Natural killer cell (primary cell): ENCODE measurements around the gene PSD. TPM values are rescaled to one million over a fixed set of nuclear protein-coding genes. Genes with fewer than 3 reads are reported as not detected.

ENCODE experiments used
- ATAC-seq, 3 donors: fragments of 150-1000 bp in 2 of 3; fragments of 200-7000 bp in 1 of 3; cut with Tn5 transposase; 1 replicate in 1 of 3; 2 replicates in 2 of 3; pipeline ENCODE4 v1.10.0; 2021; ENCODE audit warnings: mild to moderate bottlenecking in 2 of 3, moderate library complexity in 2 of 3
- DNase-seq, 2 donors: peaks; one replicate each; pipeline versions ENCODE4 v3.0.0 to v3.0.0-alpha.2; 2013 to 2021; ENCODE audit warnings: mixed read lengths in 1 of 2
- H3K27ac ChIP-seq: one replicate; pipeline ENCODE4 v1.5.1; 2013; ENCODE audit warnings: mild to moderate bottlenecking, low read length
- H3K27me3 ChIP-seq: one replicate; pipeline ENCODE4 v1.6.1; 2013; ENCODE audit warnings: low read length; ENCODE audit not compliant: control insufficient read depth, insufficient read depth
- H3K36me3 ChIP-seq: one replicate; pipeline ENCODE4 v1.6.1; 2013; ENCODE audit warnings: low read length; ENCODE audit not compliant: control insufficient read depth, insufficient read depth
- H3K4me1 ChIP-seq: one replicate; pipeline ENCODE4 v1.6.1; 2013; ENCODE audit warnings: low read length; ENCODE audit not compliant: control insufficient read depth, insufficient read depth
- H3K4me3 ChIP-seq: one replicate; pipeline ENCODE4 v1.5.1; 2013; ENCODE audit warnings: low read length
- H3K9me3 ChIP-seq: one replicate; pipeline ENCODE4 v1.6.1; 2013; ENCODE audit warnings: low read length; ENCODE audit not compliant: control insufficient read depth, insufficient read depth
- H3K27ac Mint-ChIP-seq, 2 donors: one replicate each; pipeline ENCODE4 v1.8.0; 2022; ENCODE audit warnings: mild to moderate bottlenecking in 2 of 2, mixed read lengths in 2 of 2, moderate library complexity in 1 of 2
- H3K27me3 Mint-ChIP-seq, 2 donors: one replicate each; pipeline ENCODE4 v1.8.0; 2022; ENCODE audit warnings: low read depth in 2 of 2, mixed read lengths in 2 of 2
- H3K36me3 Mint-ChIP-seq: one replicate; pipeline ENCODE4 v1.8.0; 2022; ENCODE audit warnings: mixed read lengths
- H3K4me1 Mint-ChIP-seq, 2 donors: one replicate each; pipeline ENCODE4 v1.8.0; 2022; ENCODE audit warnings: mixed read lengths in 2 of 2
- H3K4me3 Mint-ChIP-seq: one replicate; pipeline ENCODE4 v1.8.0; 2022; ENCODE audit warnings: mild to moderate bottlenecking, moderate library complexity, mixed read lengths
- H3K9me3 Mint-ChIP-seq, 2 donors: one replicate each; pipeline ENCODE4 v1.8.0; 2022; ENCODE audit warnings: mixed read lengths in 2 of 2
- CTCF ChIP-seq: fragments of 200-600 bp; IDR thresholded peaks from one replicate; pipeline ENCODE4 v1.8.0; 2022; ENCODE audit warnings: antibody characterized with exemption
- WGBS: methylation state at CpG from one replicate; pipeline ENCODE4 v1.1.7; 2013; ENCODE audit warnings: missing lambda C conversion rate; ENCODE audit not compliant: insufficient coverage; 5-methylcytosine and 5-hydroxymethylcytosine counted together
- intact Hi-C: fragments of 100-400 bp; cut with micrococcal nuclease; formaldehyde crosslinking; loops from one replicate; pipeline ENCODE4 v1.14.2; 2022
- total RNA-seq, 4 donors: library from RNA; stranded (reverse); fragments of 120-200 nt in 1 of 4; gene quantifications; one replicate each; pipeline versions ENCODE4 v1.2.3 to v1.2.4, GENCODE V29; 2013 to 2022

The PSD gene
- total RNA-seq, 3 donors from 2014 or later (not counting 1 experiment from before 2014, with no cell fraction given) = 1.9 to 2.4 (median 2.1) TPM

DNA sequence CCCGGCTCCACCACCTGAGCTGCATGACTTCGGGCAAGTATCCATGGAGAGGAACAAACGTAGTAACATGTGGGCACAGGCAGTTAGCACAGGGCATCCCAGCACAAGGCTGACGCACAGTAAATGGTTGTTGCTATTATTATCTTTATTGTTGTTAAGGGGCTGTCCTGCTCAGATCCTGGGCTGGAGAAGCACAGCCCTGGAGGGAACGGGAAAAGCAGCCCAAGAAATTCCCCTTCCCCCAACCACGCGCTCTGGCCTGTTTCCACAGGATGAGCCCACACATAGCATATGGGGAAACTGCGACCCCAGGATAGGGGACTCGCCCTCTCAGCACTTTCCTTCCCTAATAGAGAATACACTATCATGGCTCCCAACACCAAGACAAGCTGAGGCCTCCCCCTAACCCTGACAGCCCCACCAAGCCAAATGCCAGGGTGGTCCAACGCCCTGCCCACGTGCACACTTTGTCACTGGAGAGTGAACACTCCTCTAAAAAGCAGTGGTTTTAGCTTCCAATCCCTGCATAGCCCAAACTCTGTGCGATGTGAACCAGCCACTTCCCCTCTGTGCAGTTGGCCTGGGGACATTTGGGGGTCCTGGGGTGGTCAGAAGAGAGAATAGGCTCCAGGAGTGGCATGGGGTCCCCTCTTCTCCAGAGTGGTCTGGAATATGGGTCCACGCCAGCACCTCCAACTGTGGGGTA lies 11.0 kb downstream of the PSD start:
- no peak overlapping the region for H3K27ac ChIP-seq
- no peak for TF ChIP-seq CTCF
- H3K36me3 ChIP-seq = peaks cover under 1% of the 10 kb centered on the region
- no peaks in the 10 kb centered on the region for H3K9me3 ChIP-seq
- H3K4me3 ChIP-seq = no peak overlapping the region
- intact Hi-C loops = no loop called here
- peaks cover 20% of the 10 kb centered on the region for H3K4me1 ChIP-seq
- Mint-ChIP-seq H3K9me3 (no peaks in the 10 kb centered on the region), H3K36me3 (no peaks in the 10 kb centered on the region), H3K27me3 (peaks cover 35 to 39% of the 10 kb centered on the region in 2 donors), H3K4me1 (peaks cover 9 to 15% of the 10 kb centered on the region in 2 donors), H3K4me3 (peak overlapping the region; percentile 75), H3K27ac (peak overlapping the region; percentile 31 to 63)
- ATAC-seq = peak in 1 of 3 donors; percentile 0
- peak in 1 of 2 donors; percentile 39 for DNase-seq
- WGBS = 92% methylated on average over 13 of the region's 13 CpGs
- peaks cover 34% of the 10 kb centered on the region for H3K27me3 ChIP-seq

- WGBS = no CpG with 5 or more reads among the region's 2 CpGs
- ATAC-seq (no peak), DNase-seq (peak in 1 of 2 donors; percentile 41)
- peaks cover 30 to 31% of the 10 kb centered on the region in 2 donors for H3K27me3 Mint-ChIP-seq
- Histone ChIP-seq H3K4me1 (peaks cover 20% of the 10 kb centered on the region), H3K9me3 (no peaks in the 10 kb centered on the region), H3K36me3 (peaks cover 5% of the 10 kb centered on the region), H3K27me3 (peaks cover 30% of the 10 kb centered on the region), H3K4me3 (no peak overlapping the region), H3K27ac (no peak overlapping the region)
- H3K9me3 Mint-ChIP-seq = no peaks in the 10 kb centered on the region
- H3K4me1 Mint-ChIP-seq = peaks cover 9 to 15% of the 10 kb centered on the region in 2 donors
- H3K4me3 Mint-ChIP-seq = peak overlapping the region; percentile 60
- TF ChIP-seq CTCF = no peak
- peak overlapping the region in 1 of 2 donors; percentile 69 for H3K27ac Mint-ChIP-seq
- H3K36me3 Mint-ChIP-seq = no peaks in the 10 kb centered on the region
- intact Hi-C loops = no loop called here
These were observed 11.8 kb downstream of the PSD start for GRCh38 chr10:102406815-102407214.

DNA sequence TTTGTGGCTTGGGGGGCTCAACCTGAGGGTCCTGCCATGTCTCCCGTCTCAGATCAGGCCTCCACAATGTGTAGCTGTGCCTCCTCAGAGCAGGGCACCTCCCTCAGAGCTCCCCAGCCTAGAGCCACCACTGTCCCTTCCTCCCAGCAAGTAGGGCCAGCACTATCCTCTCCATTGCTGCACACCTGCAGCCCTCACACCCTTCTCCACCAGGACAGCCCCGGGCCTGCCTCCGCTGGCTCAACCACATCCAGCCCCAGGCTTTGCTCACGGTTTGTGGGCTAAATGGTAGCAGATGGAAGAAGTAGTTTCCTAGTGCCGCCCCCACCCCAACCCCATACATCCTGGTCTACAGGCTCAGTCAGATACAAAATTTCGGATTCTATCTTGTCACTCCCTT lies 13.0 kb downstream of the PSD start:
- Mint-ChIP-seq H3K4me3 (peak overlapping the region; percentile 40), H3K36me3 (no peaks in the 10 kb centered on the region), H3K4me1 (peaks cover 9 to 15% of the 10 kb centered on the region in 2 donors), H3K9me3 (no peaks in the 10 kb centered on the region), H3K27ac (peak overlapping the region; percentile 35 to 69), H3K27me3 (peaks cover 20 to 21% of the 10 kb centered on the region in 2 donors)
- Histone ChIP-seq H3K9me3 (no peaks in the 10 kb centered on the region), H3K27me3 (peaks cover 19% of the 10 kb centered on the region), H3K4me1 (peaks cover 17% of the 10 kb centered on the region), H3K27ac (no peak overlapping the region), H3K36me3 (peaks cover 17% of the 10 kb centered on the region), H3K4me3 (no peak overlapping the region)
- intact Hi-C loops = no loop called here
- ATAC-seq (no peak), DNase-seq (peak in 1 of 2 donors; percentile 46)
- WGBS = 80% methylated on average over 3 of the region's 6 CpGs
- no peak for TF ChIP-seq CTCF
